ENCODE results near the gene ZNF714. TPM values are rescaled to one million over a fixed set of nuclear protein-coding genes. Genes with fewer than 3 reads are reported as not detected.

The ZNF714 gene
- total RNA-seq, 3 donors from 2014 or later = 5.8 to 15.2 (median 11.1) TPM

DNA sequence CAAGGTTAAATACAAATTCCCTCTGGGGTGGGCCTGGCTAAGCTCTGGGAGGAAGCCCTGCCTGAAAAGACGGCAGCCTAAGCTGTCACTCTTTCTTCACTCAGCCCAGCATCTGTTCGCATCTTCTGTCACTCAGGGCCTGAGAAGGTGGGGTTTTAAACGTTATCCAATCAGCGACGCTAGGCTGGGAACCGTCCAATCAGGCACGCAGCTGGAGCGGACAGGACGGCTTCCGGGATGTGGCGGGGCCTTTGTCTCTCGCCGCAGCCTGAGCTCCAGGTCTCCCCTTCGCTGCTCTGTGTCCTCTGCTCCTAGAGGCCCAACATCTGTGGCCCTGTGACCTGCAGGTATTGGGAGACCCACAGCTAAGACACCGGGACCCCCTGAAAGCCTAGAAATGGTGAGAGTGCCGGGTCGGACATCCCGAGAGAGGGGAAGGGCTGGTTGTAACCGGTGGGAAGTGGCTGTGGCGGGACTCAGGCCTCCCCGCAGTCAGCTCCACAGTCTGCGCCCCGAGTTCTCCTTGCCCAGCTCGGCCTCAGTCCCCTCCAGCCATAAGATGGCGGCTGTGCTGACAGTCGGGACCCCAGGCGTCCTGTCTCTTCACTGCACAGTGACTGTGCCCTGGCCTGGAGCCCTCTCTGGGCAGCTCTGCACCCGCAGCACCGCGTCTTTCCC, 59.9 kb downstream of the ZNF714 start, which contains the start of gene ZNF431:
Gene ZNF431, plus strand, starts transcription at position 254 of the 678 bp plus-strand sequence. Its CDS starts 144 bp downstream, at position 398.
- Histone ChIP-seq H3K36me3 (no peaks in the 10 kb centered on the region), H3K9me3 (no peaks in the 10 kb centered on the region), H3K4me1 (peaks cover 0 to 6% of the 10 kb centered on the region in 2 donors), H3K27me3 (no peaks in the 10 kb centered on the region), H3K4me3 (peak within 1 kb of the TSS; percentile 60 to 74 (median 68)), H3K27ac (peak within 1 kb of the TSS; percentile 82 to 86)
- peak in 2 of 3 donors; percentile 47 to 82 for TF ChIP-seq POLR2AphosphoS5 (IDR thresholded peaks at IDR 0.05)
- TF ChIP-seq, protein P1, sequence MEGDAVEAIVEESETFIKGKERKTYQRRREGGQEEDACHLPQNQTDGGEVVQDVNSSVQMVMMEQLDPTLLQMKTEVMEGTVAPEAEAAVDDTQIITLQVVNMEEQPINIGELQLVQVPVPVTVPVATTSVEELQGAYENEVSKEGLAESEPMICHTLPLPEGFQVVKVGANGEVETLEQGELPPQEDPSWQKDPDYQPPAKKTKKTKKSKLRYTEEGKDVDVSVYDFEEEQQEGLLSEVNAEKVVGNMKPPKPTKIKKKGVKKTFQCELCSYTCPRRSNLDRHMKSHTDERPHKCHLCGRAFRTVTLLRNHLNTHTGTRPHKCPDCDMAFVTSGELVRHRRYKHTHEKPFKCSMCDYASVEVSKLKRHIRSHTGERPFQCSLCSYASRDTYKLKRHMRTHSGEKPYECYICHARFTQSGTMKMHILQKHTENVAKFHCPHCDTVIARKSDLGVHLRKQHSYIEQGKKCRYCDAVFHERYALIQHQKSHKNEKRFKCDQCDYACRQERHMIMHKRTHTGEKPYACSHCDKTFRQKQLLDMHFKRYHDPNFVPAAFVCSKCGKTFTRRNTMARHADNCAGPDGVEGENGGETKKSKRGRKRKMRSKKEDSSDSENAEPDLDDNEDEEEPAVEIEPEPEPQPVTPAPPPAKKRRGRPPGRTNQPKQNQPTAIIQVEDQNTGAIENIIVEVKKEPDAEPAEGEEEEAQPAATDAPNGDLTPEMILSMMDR (IDR thresholded peaks at IDR 0.05) = no peak
- intact Hi-C loops (cut with DNase I; ENCODE audit: low total_unique reads) = no loop called here
- peak; percentile 92 to 94 for DNase-seq (ENCODE audit: low spot score in 2 of 2)

DNA sequence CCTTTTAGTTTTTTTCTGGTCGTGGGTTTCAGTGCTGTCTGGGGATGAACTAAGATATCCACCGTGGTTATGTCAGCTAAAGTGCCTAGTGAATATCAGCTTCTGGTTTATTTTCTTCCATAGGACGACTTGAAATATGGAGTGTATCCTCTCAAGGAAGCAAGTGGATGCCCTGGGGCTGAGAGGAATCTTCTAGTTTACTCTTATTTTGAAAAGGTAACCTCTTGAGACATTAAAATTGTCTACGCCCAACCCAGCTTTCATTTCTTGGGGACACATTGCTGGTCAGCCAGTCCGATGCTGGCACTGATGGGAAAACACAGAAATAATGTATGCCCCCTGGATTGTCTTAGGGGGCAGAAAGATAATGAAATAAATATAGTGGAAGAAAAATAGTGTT, 61.4 kb downstream of the ZNF714 start:
- TF ChIP-seq POLR2AphosphoS5 (IDR thresholded peaks at IDR 0.05) (no peak), POLR2A (IDR thresholded peaks at IDR 0.05) (no peak)
- TF ChIP-seq, protein P1 (IDR thresholded peaks at IDR 0.05) = no peak
- Histone ChIP-seq H3K9me3 (no peaks in the 10 kb centered on the region), H3K4me3 (no peak overlapping the region), H3K4me1 (peaks cover 0 to 6% of the 10 kb centered on the region in 2 donors), H3K27me3 (no peaks in the 10 kb centered on the region), H3K27ac (no peak overlapping the region), H3K36me3 (no peaks in the 10 kb centered on the region)
- DNase-seq (ENCODE audit: low spot score in 2 of 2) = no peak
- intact Hi-C loops (cut with DNase I; ENCODE audit: low total_unique reads) = no loop called here

DNA sequence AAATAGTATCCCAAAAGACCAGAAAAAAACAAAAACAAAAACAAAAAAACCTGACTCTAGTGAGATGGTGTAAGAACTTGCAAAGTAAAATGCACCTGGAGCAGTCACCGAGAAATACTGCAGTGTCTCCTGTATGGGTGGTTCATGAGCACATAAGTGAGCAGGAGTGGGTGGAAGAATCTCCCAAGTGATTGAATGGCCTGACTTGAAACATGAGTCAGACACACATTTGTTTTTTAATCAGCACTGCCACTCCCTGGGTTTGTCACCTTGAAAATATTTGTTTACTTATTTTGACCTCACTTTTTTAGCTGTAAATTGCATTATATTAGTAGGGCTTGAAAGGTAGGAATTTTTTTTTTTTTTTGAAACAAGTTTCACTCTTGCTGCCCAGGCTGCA, 61.9 kb downstream of the ZNF714 start:
- no peaks in the 10 kb centered on the region for H3K27me3 ChIP-seq
- H3K9me3 ChIP-seq = no peaks in the 10 kb centered on the region
- H3K27ac ChIP-seq = no peak overlapping the region
- intact Hi-C loops (cut with DNase I; ENCODE audit: low total_unique reads) = no loop called here
- peaks cover 0 to 6% of the 10 kb centered on the region in 2 donors for H3K4me1 ChIP-seq
- TF ChIP-seq, protein P1 (IDR thresholded peaks at IDR 0.05) = no peak
- TF ChIP-seq POLR2AphosphoS5 (IDR thresholded peaks at IDR 0.05) (no peak), POLR2A (IDR thresholded peaks at IDR 0.05) (no peak)
- DNase-seq (ENCODE audit: low spot score in 2 of 2) = no peak
- no peaks in the 10 kb centered on the region for H3K36me3 ChIP-seq
- no peak overlapping the region for H3K4me3 ChIP-seq

DNA sequence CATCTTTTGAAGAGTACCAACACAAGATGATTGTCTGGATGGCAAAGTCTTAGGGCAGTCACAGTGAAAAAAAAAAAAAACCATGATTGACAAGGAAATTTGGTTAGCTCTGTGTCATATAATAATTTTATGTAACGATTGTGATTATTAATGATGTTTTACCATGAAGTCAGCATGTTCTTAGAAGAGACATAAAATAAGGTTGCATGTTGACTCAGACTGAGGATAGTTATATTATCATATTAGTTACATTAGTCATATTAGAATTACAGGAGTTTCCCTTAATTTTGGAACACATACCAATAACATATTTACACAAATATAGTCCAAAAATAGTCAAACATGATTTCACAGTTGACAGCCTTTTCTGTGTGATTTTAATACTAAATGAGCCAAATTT, 65.5 kb downstream of the ZNF714 start:
- intact Hi-C loops (cut with DNase I; ENCODE audit: low total_unique reads) = no loop called here
- Histone ChIP-seq H3K27me3 (no peaks in the 10 kb centered on the region), H3K9me3 (no peaks in the 10 kb centered on the region), H3K36me3 (no peaks in the 10 kb centered on the region), H3K4me3 (no peak overlapping the region), H3K4me1 (peaks cover 0 to 6% of the 10 kb centered on the region in 2 donors), H3K27ac (no peak overlapping the region)
- DNase-seq (ENCODE audit: low spot score in 2 of 2) = no peak
- no peak for TF ChIP-seq POLR2AphosphoS5 (IDR thresholded peaks at IDR 0.05)
- TF ChIP-seq POLR2A (IDR thresholded peaks at IDR 0.05) = no peak
- TF ChIP-seq, protein P1 (IDR thresholded peaks at IDR 0.05) = no peak

DNA sequence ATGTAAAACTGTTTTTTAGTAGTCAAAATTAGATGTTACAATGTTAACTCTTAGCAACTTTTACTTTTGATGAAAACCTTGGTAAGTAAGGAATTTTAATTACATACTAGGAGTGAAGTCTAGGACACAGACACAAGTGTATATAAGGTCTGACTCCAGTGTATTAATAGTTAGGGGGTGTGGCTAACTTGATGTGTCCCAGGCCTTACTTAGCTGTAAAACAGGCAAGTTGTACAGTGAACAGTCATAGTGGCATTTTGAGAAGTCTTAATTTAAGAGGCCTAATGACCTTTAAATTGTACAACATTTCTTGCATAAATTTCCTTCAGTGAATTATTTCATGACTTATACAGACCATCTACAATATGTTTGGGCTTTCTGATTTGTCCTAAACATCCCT, 66.7 kb downstream of the ZNF714 start:
- TF ChIP-seq, protein P1 (IDR thresholded peaks at IDR 0.05) = no peak
- TF ChIP-seq POLR2AphosphoS5 (IDR thresholded peaks at IDR 0.05) = no peak
- TF ChIP-seq POLR2A (IDR thresholded peaks at IDR 0.05) = no peak
- H3K27me3 ChIP-seq = no peaks in the 10 kb centered on the region
- no peaks in the 10 kb centered on the region for H3K4me1 ChIP-seq
- no peak for DNase-seq (ENCODE audit: low spot score in 2 of 2)
- intact Hi-C loops (cut with DNase I; ENCODE audit: low total_unique reads) = no loop called here
- no peaks in the 10 kb centered on the region for H3K36me3 ChIP-seq
- no peak overlapping the region for H3K27ac ChIP-seq
- no peak overlapping the region for H3K4me3 ChIP-seq
- H3K9me3 ChIP-seq = no peaks in the 10 kb centered on the region

All from breast epithelium (tissue), 4 donors.